Stimulated activated CD8-positive, alpha-beta memory T cell treated with anti-CD3 and anti-CD28 coated beads, Interleukin-2, amount 100 ng/mL, for 1 hour (primary cell): Measurements from ENCODE around the gene CAMK1D.

Experiments
- DNase-seq, 2 donors: peaks; one replicate each; pipeline ENCODE4 v3.0.0-alpha.2; 2020; ENCODE audit warnings: low read depth in 2 of 2

Gene CAMK1D

GRCh38 chr10:12822126-12822892, 473.0 kb downstream of the CAMK1D start:
- no peak for DNase-seq

- no peak for DNase-seq
Measured at GRCh38 chr10:12822893-12823170, 473.5 kb downstream of the CAMK1D start.

GRCh38 chr10:12823328-12823727, 474.0 kb downstream of the CAMK1D start:
- DNase-seq = no peak

GRCh38 chr10:12825260-12825849, 476.0 kb downstream of the CAMK1D start:
- no peak for DNase-seq

- no peak for DNase-seq
Measured at GRCh38 chr10:12826800-12827372, 477.5 kb downstream of the CAMK1D start.

- DNase-seq = no peak
Measured at GRCh38 chr10:12828736-12829135, 479.4 kb downstream of the CAMK1D start.

GRCh38 chr10:12829831-12830390, 480.6 kb downstream of the CAMK1D start:
- DNase-seq = no peak

GRCh38 chr10:12832096-12832495, 482.7 kb downstream of the CAMK1D start:
- DNase-seq = no peak

- DNase-seq = no peak
Measured at GRCh38 chr10:12833451-12833850, 484.1 kb downstream of the CAMK1D start.

- DNase-seq = no peak
Measured at GRCh38 chr10:12834116-12834665, 484.8 kb downstream of the CAMK1D start.

- DNase-seq = no peak
Measured at GRCh38 chr10:12834721-12835120, 485.4 kb downstream of the CAMK1D start.

GRCh38 chr10:12835709-12836108, 486.4 kb downstream of the CAMK1D start:
- DNase-seq = no peak

GRCh38 chr10:12838366-12838765, 489.0 kb downstream of the CAMK1D start:
- DNase-seq = no peak

GRCh38 chr10:12838995-12839927, 489.9 kb downstream of the CAMK1D start:
- DNase-seq = no peak

GRCh38 chr10:12839941-12840611, 490.7 kb downstream of the CAMK1D start:
- DNase-seq = no peak

GRCh38 chr10:12841426-12841825, 492.1 kb downstream of the CAMK1D start:
- DNase-seq = no peak

GRCh38 chr10:12841826-12842225, 492.5 kb downstream of the CAMK1D start:
- DNase-seq = no peak

- DNase-seq = no peak
Measured at GRCh38 chr10:12842310-12842709, 493.0 kb downstream of the CAMK1D start.

GRCh38 chr10:12843296-12843945, 494.1 kb downstream of the CAMK1D start:
- no peak for DNase-seq

GRCh38 chr10:12844811-12845483, 495.6 kb downstream of the CAMK1D start:
- no peak for DNase-seq
